B cell (primary cell): Measurements from ENCODE around the gene CCDC57. TPM values are rescaled to one million over a fixed set of nuclear protein-coding genes. Genes with fewer than 3 reads are reported as not detected.

ENCODE experiments used
- ATAC-seq: fragments of 200-7000 bp; cut with Tn5 transposase; one replicate; pipeline ENCODE4 v1.10.0; 2021; ENCODE audit warnings: low read depth, mild to moderate bottlenecking, moderate number of reproducible peaks, moderate library complexity
- CTCF ChIA-PET: fragments of 350-600 bp; sonication (Branson Sonifier 250); formaldehyde crosslinking; loops from one replicate; lab custom pipeline; 2021; ENCODE audit warnings: antibody characterized with exemption, inconsistent platforms; lab: Charles Lee
- POLR2A ChIA-PET: fragments of 350-600 bp; sonication (Branson Sonifier 250); formaldehyde crosslinking; loops from one replicate; lab custom pipeline; 2021; ENCODE audit warnings: antibody characterized with exemption; lab: Charles Lee
- DNase-seq: peaks from one replicate; pipeline ENCODE4 v3.0.0; 2013
- H2AFZ ChIP-seq: 2 replicates; pipeline ENCODE4 v1.6.1; 2012; ENCODE audit warnings: mild to moderate bottlenecking, low read depth, low read length; ENCODE audit not compliant: insufficient read depth, poor library complexity, severe bottlenecking
- H3K27ac ChIP-seq, 2 donors: 1 replicate in 1 of 2; 2 replicates in 1 of 2; pipeline ENCODE4 v1.5.1; 2012 to 2013; ENCODE audit warnings: low read length in 2 of 2, mild to moderate bottlenecking in 2 of 2, moderate library complexity in 1 of 2
- H3K27me3 ChIP-seq, 4 experiments: fragments of 200-600 bp in 1 of 4; sonication (generic) in 1 of 4; replicated peaks in 1 of 4; 1 replicate in 2 of 4; 2 replicates in 2 of 4; pipeline versions ENCODE4 v1.6.1 to v1.7.0; 2013 to 2016; ENCODE audit warnings: low read length in 3 of 4, mild to moderate bottlenecking in 2 of 4, mixed read lengths in 1 of 4, moderate library complexity in 1 of 4; ENCODE audit not compliant: insufficient read depth in 4 of 4, control insufficient read depth in 3 of 4; ENCODE audit errors: control extremely low read depth in 1 of 4
- H3K36me3 ChIP-seq, 2 experiments: replicated peaks in 1 of 2; 1 replicate in 1 of 2; 2 replicates in 1 of 2; pipeline versions ENCODE4 v1.6.1 to v1.7.1; 2013; ENCODE audit warnings: low read length in 1 of 2; ENCODE audit not compliant: insufficient read depth in 2 of 2, control insufficient read depth in 1 of 2; ENCODE audit errors: control extremely low read depth in 1 of 2, extremely low read depth in 1 of 2
- H3K4me1 ChIP-seq, 2 donors: fragments of 200-600 bp in 1 of 2; sonication (generic) in 1 of 2; 1 replicate in 1 of 2; 2 replicates in 1 of 2; pipeline versions ENCODE4 v1.5.1 to v1.6.1; 2013 to 2017; ENCODE audit warnings: low read length in 2 of 2; ENCODE audit not compliant: control insufficient read depth in 2 of 2, insufficient read depth in 2 of 2
- H3K4me2 ChIP-seq: replicated peaks from 2 replicates; pipeline ENCODE3; 2012; ENCODE audit warnings: mild to moderate bottlenecking, low read depth, low read length; ENCODE audit not compliant: poor library complexity, severe bottlenecking
- H3K4me3 ChIP-seq, 5 experiments: fragments of 200-600 bp in 1 of 5; sonication (generic) in 1 of 5; 1 replicate in 3 of 5; 2 replicates in 2 of 5; pipeline versions ENCODE4 v1.5.1 to v1.7.0; 2011 to 2016; ENCODE audit warnings: low read length in 4 of 5, mild to moderate bottlenecking in 4 of 5, low read depth in 2 of 5, control low read depth in 1 of 5, moderate library complexity in 1 of 5; ENCODE audit not compliant: insufficient read depth in 1 of 5; ENCODE audit errors: control extremely low read depth in 1 of 5, extremely low read depth in 1 of 5
- H3K79me2 ChIP-seq: fragments of 200-600 bp; sonication (generic); one replicate; pipeline ENCODE4 v1.6.0; 2016; ENCODE audit warnings: low read length; ENCODE audit not compliant: control insufficient read depth, insufficient read depth
- H3K9ac ChIP-seq: fragments of 200-600 bp; sonication (generic); 2 replicates; pipeline ENCODE4 v1.6.1; 2017; ENCODE audit warnings: mild to moderate bottlenecking, low read length, moderate library complexity
- H3K9me3 ChIP-seq, 3 donors: one replicate each; pipeline versions ENCODE4 v1.6.1 to v1.7.1; 2013; ENCODE audit warnings: low read length in 2 of 3; ENCODE audit not compliant: control insufficient read depth in 2 of 3, insufficient read depth in 1 of 3; ENCODE audit errors: control extremely low read depth in 1 of 3
- H4K20me1 ChIP-seq: 2 replicates; pipeline ENCODE4 v1.6.0; 2012; ENCODE audit warnings: mild to moderate bottlenecking, low read length; ENCODE audit not compliant: insufficient read depth, control insufficient read depth, poor library complexity, severe bottlenecking
- H3K27ac Mint-ChIP-seq: one replicate; pipeline ENCODE4 v1.8.0; 2021; ENCODE audit warnings: mixed read lengths
- H3K27me3 Mint-ChIP-seq: one replicate; pipeline ENCODE4 v1.8.0; 2021; ENCODE audit warnings: mixed read lengths
- H3K4me1 Mint-ChIP-seq: one replicate; pipeline ENCODE4 v1.8.0; 2021; ENCODE audit warnings: mixed read lengths
- H3K4me3 Mint-ChIP-seq: one replicate; pipeline ENCODE4 v1.8.0; 2021; ENCODE audit warnings: mixed read lengths
- H3K9me3 Mint-ChIP-seq: one replicate; pipeline ENCODE4 v1.8.0; 2022; ENCODE audit warnings: mixed read lengths; ENCODE audit not compliant: insufficient read depth
- EZH2 ChIP-seq: IDR thresholded peaks from 2 replicates; pipeline ENCODE4 v1.6.1; 2012; ENCODE audit warnings: borderline replicate concordance, low read depth, mild to moderate bottlenecking, moderate library complexity, low read length; ENCODE audit not compliant: insufficient read depth, poor library complexity, severe bottlenecking
- WGBS: methylation state at CpG from one replicate; pipeline ENCODE4 v1.1.5; 2013; ENCODE audit warnings: missing lambda C conversion rate; ENCODE audit not compliant: insufficient coverage; 5-methylcytosine and 5-hydroxymethylcytosine counted together
- intact Hi-C: fragments of 100-400 bp; cut with micrococcal nuclease; formaldehyde crosslinking; loops from one replicate; pipeline ENCODE4 v1.10.0; 2022
- polyA plus RNA-seq: library from polyadenylated mRNA; depleted of rRNA; stranded (reverse); fragments of >200 nt; gene quantifications from 2 replicates; pipeline ENCODE4 v1.2.3, GENCODE V29; 2012
- total RNA-seq, 2 donors: library from RNA; stranded (reverse); fragments of 120-200 nt in 1 of 2; gene quantifications; 1 replicate in 1 of 2; 2 replicates in 1 of 2; pipeline versions ENCODE4 v1.2.3 to v1.2.4, GENCODE V29; 2013 to 2022
- TF ChIP-seq, protein P1 (sequence below): fragments of 200-600 bp; IDR thresholded peaks from one replicate; pipeline ENCODE4 v1.8.0; 2022; ENCODE audit warnings: antibody characterized with exemption, mild to moderate bottlenecking

The CCDC57 gene
- total and polyA plus RNA-seq, 2 donors (not counting 1 experiment from before 2014, with no cell fraction given) = 49.7 to 67.2 TPM

DNA sequence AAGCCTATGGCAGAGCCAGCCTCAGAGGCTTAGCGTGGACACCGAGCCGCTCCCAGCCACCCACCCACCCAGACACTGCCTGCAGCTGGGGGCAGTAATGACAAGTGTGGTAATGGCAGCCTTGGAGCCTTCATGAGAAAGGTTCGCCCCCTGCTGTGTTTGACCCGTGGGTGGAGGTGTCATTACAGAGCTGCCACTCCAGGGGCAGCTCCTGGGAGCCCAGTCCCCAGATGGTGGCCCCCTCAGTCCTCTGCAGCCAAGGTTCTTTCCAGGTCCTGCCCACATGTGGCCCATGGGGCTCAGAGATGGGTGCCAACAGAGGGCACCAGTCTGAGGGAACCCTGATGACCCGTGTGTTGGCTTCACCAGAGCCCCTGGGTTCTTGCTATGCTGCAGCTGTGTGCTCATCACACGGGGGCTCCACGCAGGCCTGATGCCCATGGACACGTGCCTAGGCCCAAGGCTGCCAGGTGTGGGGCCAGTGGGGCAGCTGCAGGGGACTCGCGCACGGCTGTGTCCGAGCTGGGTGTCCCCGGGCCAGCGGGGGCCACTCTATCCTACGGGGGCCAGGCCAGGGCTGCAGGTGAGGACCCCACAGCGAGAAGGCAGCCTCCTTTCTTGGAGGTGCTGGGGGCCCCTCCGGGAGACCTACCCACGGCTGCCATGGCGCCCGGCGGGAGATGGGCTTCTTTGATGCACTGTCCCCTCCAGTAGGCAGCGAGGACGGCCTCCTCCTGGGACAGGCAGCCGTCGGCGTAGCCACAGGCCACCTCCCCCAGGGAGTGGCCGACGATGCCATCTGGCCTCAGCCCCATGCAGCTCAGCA, 122.7 kb downstream of the CCDC57 start:
- Mint-ChIP-seq H3K9me3 (no peaks in the 10 kb centered on the region), H3K4me3 (no peak overlapping the region), H3K4me1 (no peaks in the 10 kb centered on the region), H3K27ac (no peak overlapping the region), H3K27me3 (no peaks in the 10 kb centered on the region)
- TF ChIP-seq EZH2 = no peak
- TF ChIP-seq, protein P1, sequence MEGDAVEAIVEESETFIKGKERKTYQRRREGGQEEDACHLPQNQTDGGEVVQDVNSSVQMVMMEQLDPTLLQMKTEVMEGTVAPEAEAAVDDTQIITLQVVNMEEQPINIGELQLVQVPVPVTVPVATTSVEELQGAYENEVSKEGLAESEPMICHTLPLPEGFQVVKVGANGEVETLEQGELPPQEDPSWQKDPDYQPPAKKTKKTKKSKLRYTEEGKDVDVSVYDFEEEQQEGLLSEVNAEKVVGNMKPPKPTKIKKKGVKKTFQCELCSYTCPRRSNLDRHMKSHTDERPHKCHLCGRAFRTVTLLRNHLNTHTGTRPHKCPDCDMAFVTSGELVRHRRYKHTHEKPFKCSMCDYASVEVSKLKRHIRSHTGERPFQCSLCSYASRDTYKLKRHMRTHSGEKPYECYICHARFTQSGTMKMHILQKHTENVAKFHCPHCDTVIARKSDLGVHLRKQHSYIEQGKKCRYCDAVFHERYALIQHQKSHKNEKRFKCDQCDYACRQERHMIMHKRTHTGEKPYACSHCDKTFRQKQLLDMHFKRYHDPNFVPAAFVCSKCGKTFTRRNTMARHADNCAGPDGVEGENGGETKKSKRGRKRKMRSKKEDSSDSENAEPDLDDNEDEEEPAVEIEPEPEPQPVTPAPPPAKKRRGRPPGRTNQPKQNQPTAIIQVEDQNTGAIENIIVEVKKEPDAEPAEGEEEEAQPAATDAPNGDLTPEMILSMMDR = no peak
- H3K79me2 ChIP-seq = peaks cover 11% of the 10 kb centered on the region
- 94% methylated on average over 26 of the region's 29 CpGs for WGBS
- no peak overlapping the region for H3K4me2 ChIP-seq
- POLR2A ChIA-PET = no interaction called here
- H3K4me3 ChIP-seq = no peak overlapping the region
- H2AFZ ChIP-seq = no peak overlapping the region
- DNase-seq (no peak), ATAC-seq (no peak)
- H3K9ac ChIP-seq = no peak overlapping the region
- H3K4me1 ChIP-seq = no peaks in the 10 kb centered on the region
- H3K27ac ChIP-seq = no peak overlapping the region
- H3K9me3 ChIP-seq = no peaks in the 10 kb centered on the region
- no peaks in the 10 kb centered on the region for H4K20me1 ChIP-seq
- H3K36me3 ChIP-seq = peaks cover 0 to 69% of the 10 kb centered on the region in 2 experiments
- CTCF ChIA-PET = no interaction called here
- no peaks in the 10 kb centered on the region for H3K27me3 ChIP-seq
- intact Hi-C loops = loop anchor here (10.0 kb wide), 1 partner anchor 125 kb away; the partner anchor contains the start of gene CCDC57
